A549 (cell line): ENCODE results near the gene RAD51B.

Experiments
- CTCF ChIP-seq: fragments of >200 bp; sonication (Bioruptor Twin); formaldehyde crosslinking; IDR thresholded peaks from 3 replicates; pipeline ENCODE4 v1.5.1; 2016
- EHF ChIP-seq: fragments of 250-450 bp; sonication (Bioruptor Pico); IDR thresholded peaks from 2 replicates; pipeline ENCODE4 v1.5.0; 2020; ENCODE audit warnings: mild to moderate bottlenecking
- KDM1A ChIP-seq: fragments of 200-600 bp; sonication (generic); IDR thresholded peaks from 2 replicates; pipeline ENCODE4 v1.6.1; 2016; ENCODE audit warnings: low read depth, mild to moderate bottlenecking

- TF ChIP-seq EHF (CRISPR knock-in tag), result no peak
- no peak for TF ChIP-seq CTCF
- no peak for TF ChIP-seq KDM1A
These were observed 824.1 kb downstream of the RAD51B start for GRCh38 chr14:68643673-68644072.
